D721Med (cell line): Measurements from ENCODE around the gene OR6V1.
"Not testable (repeated sequence)": the region's sequence is repeated elsewhere in the genome, so short reads cannot be mapped to it uniquely, and the experiment has no call there.

ENCODE experiments used
- DNase-seq: peaks from one replicate; pipeline ENCODE4 v3.0.0; 2011; ENCODE audit warnings: low spot score; ENCODE audit not compliant: insufficient read length
- FAIRE-seq: peaks from 2 replicates; lab custom pipeline; 2011; peaks lifted over from hg19 to GRCh38; lab: Jason Lieb, UNC
- CTCF ChIP-seq: IDR thresholded peaks from 2 replicates; pipeline ENCODE4 v1.5.1; 2012; ENCODE audit warnings: mild to moderate bottlenecking, control low read depth; ENCODE audit not compliant: insufficient read depth; ENCODE audit errors: missing control alignments

OR6V1 gene

GRCh38 chr7:143074141-143074540 is 22.0 kb downstream of the OR6V1 start:
- no peak for FAIRE-seq
- DNase-seq = no peak
- TF ChIP-seq CTCF = no peak

DNA sequence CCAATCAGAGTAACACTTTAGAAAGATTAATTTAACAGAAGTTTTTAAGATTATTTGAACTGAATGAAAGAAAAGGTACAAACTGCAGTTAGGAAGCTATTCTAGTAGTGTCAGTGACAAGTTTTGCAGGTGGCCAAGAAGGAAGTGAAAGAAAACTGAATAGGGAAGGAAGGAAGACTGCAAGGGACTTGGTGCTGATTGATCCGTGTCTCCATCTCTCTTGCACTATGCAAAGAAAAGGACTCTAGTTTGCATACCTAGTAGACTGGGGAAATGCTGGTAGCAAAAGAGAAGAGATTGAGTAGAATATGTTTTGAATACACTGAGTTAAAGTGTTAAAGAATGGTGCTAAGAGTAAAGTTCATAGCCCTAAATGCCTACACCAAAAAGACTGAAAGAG is 33.0 kb downstream of the OR6V1 start:
- FAIRE-seq = no peak
- no peak for DNase-seq
- TF ChIP-seq CTCF = no peak

DNA sequence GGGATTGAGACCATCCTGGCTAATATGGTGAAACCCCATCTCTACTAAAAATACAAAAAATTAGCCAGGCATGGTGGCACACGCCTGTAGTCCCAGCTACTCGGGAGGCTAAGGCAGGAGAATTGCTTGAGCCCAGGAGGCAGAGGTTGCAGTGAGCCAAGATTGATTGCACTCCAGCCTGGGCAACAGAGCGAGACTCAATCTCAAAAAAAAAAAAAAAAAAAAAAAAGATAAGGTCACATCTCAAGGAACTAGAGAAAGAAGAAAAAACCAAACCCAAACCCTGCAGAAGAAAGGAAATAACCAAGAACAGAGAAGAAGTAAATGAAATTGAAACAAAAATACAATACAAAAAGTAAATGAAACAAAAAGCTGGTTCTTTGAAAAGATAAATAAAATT is 33.5 kb downstream of the OR6V1 start:
- not testable (repeated sequence) for FAIRE-seq, DNase-seq

- FAIRE-seq, DNase-seq: not testable (repeated sequence)
These were observed 36.5 kb downstream of the OR6V1 start for GRCh38 chr7:143088549-143089231.

- TF ChIP-seq CTCF = no peak
- no peak for FAIRE-seq
These were observed 44.0 kb downstream of the OR6V1 start for GRCh38 chr7:143096146-143096545.

DNA sequence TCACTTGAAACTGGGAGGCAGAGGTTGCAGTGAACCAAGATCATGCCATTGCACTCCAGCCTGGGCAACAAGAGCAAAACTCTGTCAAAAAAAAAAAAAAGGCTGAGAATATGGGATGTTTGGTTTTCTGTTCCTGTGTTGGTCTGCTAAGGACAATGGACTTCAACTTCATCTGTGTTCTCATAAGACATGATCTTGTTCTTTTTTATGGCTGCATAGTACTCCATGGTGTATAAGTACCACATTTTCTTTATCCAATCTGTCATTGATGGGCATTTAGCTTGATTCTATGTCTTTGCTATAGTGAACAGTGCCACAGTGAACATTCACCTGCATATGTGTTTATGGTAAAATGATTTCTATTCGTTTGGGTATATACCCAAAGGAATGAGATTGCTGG is 47.4 kb downstream of the OR6V1 start:
- FAIRE-seq, DNase-seq: not testable (repeated sequence)

More at GRCh38 chr7:143096146-143096545, 44.0 kb downstream of the OR6V1 start:
- DNase-seq = no peak
